ENCODE results near the gene NCKAP5L.

- TF ChIP-seq CTCF (IDR thresholded peaks at IDR 0.05) (no peak), POLR2A (IDR thresholded peaks at IDR 0.05) (no peak)
Observed at GRCh38 chr12:49762468-49762847, 65.8 kb downstream of the NCKAP5L start.

Measured in prostate gland (tissue), 2 donors.